HG03457 (cell line): ENCODE data around the gene VANGL2.

ENCODE experiments used
- ATAC-seq: cut with Tn5 transposase; IDR thresholded peaks from one replicate; pipeline ENCODE4 v1.9.1; 2021; ENCODE audit warnings: moderate number of reproducible peaks; ENCODE audit not compliant: unreplicated experiment

VANGL2 gene

DNA sequence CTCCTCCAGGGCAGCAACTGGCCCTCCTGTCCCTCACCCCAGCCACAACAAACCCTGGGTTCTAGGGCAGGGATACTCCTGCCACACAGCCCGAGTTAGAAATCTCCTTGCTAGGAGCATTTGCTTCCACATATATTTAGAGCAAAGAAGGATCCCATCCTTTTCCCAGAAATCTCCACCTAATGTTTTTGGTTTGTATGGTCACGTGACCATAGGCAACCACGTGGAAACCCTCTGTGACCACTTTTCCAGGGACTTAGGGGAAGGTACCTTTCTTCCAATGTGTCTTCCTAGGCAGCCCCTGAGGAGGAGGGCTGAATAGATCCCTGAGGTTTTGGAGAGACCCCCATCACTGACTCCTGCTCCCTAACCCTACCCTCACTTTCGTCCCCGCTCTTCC lies 25.5 kb downstream of the VANGL2 start:
- no peak for ATAC-seq

- ATAC-seq, result no peak
These were observed 27.3 kb downstream of the VANGL2 start for GRCh38 chr1:160427625-160428024.

DNA sequence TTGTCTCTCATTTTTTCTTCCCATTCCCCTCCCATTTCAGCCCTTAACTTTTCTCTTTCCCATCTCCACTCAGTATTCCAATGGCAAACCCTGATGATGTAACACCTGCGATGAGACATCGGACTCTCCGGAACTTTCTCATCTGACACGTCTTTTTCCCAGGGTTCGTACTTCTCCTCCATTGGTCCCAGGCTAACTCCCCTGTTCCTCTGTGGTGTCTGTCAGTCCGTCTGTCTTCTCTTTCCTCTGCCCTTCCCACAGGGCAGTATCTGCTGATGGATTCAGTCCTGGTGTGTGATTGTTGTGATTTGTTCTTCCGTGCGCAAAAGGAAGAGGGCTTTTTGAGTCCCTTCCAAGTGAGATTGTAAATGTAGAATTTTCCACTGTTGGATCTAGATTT lies 27.7 kb downstream of the VANGL2 start:
- ATAC-seq, result no peak

DNA sequence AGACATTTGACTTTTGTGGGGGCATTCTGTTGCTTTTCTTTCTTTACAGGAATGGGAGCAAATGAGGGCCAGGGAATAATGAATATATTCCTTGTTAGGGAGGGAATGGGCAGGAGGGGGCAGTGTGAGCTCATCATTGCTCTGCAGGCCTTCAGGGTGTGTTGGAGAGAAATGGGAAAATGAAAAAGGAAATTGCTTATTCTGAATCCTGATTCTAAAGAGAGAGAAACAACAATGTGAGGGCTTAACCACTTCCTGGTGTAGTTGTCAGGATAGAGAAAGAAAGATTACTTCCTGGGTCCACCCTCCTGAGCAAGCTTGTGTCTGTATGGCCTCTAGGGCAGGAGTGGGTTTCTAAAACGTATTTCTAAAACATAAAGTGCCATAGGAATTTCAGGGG lies 28.3 kb downstream of the VANGL2 start:
- ATAC-seq, result no peak

- no peak for ATAC-seq
These were observed 28.8 kb downstream of the VANGL2 start for GRCh38 chr1:160429125-160429561.

- ATAC-seq, result no peak
These were observed 29.6 kb downstream of the VANGL2 start for GRCh38 chr1:160429702-160430535.

DNA sequence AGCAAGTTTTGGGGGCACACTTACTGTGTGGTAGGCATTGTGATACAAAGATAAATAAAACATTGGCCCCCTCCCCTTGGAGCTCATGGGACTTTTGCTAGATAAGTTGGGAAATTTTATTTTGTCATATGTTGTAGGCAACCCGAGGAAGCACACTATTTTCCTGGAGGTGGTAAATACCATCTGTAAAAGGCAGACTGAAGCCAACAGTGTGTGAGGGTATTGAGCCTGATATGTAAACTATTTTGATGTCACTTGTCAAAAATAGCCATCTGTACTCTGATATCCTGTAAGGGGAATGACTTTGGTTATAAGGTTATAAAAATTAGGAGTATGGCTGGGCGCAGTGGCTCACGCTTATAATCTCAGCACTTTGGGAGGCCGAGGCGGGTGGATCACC lies 30.6 kb downstream of the VANGL2 start:
- no peak for ATAC-seq

- no peak for ATAC-seq
These were observed 31.2 kb downstream of the VANGL2 start for GRCh38 chr1:160431571-160431970.

- ATAC-seq, result peak; percentile 33
These were observed 32.0 kb downstream of the VANGL2 start for GRCh38 chr1:160432371-160432786.

GRCh38 chr1:160436966-160437365 lies 36.6 kb downstream of the VANGL2 start:
- no peak for ATAC-seq

- peak; percentile 60 for ATAC-seq
These were observed 37.3 kb downstream of the VANGL2 start for GRCh38 chr1:160437432-160438316.

DNA sequence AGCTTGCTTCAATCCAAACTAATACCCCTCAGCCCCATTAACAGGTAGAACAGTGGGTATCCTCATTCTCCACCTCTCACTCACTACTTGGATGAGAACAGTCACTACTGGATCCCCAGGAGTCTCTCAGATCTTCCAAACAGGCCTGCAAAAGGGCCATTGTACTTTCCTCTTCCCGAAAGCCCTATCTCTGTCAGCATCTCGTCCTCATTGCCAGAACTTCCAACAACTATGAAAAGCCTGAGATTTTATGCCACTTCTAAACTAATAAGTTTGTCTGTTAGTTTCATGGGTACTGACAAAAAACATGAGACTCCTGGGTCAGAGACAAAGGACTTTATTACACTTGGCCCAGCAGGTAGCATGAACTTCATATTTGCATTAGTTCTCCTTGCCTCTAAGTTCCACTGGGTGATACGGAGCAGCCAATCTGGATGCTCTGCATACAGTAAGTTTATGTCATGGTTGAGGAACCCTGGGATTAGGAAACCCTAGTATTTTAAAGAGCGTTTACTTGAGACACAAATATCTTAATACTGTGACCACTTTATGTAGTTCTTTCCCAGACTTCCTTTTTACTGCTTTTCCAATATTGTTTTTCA lies 38.1 kb downstream of the VANGL2 start:
- no peak for ATAC-seq

DNA sequence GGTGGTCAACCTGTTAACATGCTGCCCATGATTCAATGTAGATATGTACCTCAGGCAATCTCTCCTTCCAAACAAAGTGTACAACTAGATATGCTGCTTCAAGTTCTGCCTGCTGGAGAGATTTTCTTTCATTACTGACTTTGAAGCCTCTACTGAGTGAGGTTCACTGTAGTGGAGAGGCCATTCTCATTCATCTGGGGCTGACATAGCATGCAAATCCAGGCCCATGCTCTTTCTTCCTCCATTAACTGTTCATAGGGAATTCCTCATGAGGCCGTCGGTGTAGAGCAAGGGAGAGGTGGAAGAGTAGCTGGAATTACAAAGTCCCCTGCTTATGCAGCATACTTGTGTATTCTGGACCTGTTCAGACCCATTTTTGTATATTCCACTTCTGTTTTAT lies 38.6 kb downstream of the VANGL2 start:
- ATAC-seq, result no peak

GRCh38 chr1:160439718-160440117 lies 39.4 kb downstream of the VANGL2 start:
- ATAC-seq, result no peak

DNA sequence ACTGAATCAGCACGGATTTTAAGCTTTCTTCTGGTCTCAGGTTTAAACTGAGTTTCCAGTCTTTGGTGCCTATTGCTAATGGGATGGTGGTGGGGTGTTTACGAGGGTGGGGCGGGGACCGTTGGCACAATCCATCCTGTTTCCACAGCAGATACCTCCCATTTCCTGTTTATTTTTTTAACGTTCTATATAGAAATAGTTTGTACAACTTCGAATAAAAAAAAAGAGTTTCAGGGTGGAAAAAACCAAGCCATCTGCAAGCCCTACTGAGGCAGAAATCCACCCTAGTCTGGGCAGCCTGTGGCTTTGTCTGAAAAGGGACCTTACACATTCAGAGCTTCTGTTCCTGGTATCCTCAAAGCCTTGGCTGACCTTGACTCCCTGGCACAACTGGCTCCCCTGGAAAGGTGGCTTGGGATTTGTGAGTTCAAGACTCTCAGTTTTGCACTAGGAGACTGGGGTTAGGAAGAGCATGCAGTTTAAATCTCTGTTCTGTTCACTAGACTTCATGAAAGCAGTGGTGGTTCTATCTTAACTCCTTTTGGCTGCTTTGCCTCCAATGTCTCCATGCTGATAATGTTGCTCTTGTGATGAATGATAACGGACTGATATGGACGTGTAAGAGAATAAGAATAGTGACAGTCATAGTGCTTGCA lies 46.7 kb downstream of the VANGL2 start:
- ATAC-seq, result no peak

DNA sequence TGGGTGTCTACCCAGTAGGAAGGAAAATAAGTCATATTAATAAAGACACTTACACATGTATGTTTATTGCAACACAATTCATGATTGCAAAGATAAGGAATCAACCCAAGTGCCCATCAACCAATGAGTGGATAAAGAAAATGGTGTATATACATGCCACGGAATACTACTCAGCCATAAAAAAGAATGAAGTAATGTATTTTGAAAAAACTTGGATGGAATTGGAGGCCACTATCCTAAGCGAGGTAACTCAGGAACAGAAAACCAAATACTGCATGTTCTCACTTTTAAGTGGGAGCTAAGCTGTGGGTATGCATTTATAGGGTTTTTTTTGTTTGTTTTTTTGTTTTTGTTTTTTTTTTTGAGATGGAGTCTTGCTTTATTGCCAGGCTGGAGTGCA lies 49.1 kb downstream of the VANGL2 start:
- ATAC-seq, result no peak

GRCh38 chr1:160451119-160451858 lies 50.9 kb downstream of the VANGL2 start:
- peak; percentile 42 for ATAC-seq

DNA sequence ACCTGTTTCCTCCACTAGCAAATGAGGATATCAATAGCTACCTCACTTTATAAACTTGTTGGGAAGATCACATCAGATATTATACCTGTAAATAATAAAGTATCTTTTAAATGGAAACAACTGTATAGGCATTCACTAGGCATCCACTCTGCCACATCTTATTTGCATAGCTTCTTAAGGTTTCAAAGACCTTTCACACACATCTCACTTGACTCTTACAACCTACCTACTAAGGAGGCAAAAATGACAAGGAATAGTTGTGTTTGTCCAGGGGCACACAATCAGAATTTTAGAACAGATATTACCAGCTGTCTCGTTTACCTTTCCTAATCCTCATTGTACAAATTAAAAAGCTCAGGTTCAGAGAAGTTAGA lies 51.5 kb downstream of the VANGL2 start:
- no peak for ATAC-seq

GRCh38 chr1:160453443-160453842 lies 53.1 kb downstream of the VANGL2 start:
- ATAC-seq, result peak; percentile 45

DNA sequence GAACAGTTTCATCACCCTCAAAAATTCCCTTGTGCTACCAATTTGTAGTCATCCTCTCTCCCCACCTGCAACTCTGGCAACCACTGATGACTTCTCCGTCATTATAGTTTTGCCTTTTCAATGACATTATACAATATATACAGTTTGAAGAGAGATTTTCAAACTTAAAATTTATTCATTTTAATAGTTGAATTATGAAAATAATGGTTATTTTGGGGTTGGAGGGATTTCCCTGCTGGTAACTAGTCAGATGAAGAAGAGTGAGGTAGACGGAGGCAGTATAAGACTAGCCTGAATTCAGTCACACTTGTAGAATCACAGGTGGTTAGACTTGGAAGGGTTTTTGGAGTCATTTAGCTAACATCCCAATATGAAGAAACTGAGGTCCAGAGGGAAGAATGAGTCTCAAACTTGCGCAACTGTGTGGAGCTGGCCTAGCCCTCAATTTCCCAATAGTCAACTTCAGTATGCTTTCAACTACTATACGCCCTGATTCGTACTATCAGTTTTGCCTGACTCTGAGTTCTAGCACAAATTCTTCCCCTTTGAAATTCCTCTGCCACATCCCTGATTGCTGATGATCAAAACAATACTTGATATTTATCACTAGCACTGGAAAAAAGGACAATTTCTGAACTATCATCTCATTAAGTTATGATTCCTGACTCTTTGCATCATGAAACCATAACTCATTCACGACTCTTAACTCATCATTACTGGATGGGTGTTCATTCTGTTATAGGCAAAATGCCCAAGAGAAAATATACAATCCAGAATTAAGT lies 54.2 kb downstream of the VANGL2 start:
- ATAC-seq, result no peak
